ENCODE results near the gene SH3PXD2A. TPM values are rescaled to one million over a fixed set of nuclear protein-coding genes. Genes with fewer than 3 reads are reported as not detected.

The SH3PXD2A gene
- total RNA-seq, 1 experiment from 2014 or later: 54.9 TPM

DNA sequence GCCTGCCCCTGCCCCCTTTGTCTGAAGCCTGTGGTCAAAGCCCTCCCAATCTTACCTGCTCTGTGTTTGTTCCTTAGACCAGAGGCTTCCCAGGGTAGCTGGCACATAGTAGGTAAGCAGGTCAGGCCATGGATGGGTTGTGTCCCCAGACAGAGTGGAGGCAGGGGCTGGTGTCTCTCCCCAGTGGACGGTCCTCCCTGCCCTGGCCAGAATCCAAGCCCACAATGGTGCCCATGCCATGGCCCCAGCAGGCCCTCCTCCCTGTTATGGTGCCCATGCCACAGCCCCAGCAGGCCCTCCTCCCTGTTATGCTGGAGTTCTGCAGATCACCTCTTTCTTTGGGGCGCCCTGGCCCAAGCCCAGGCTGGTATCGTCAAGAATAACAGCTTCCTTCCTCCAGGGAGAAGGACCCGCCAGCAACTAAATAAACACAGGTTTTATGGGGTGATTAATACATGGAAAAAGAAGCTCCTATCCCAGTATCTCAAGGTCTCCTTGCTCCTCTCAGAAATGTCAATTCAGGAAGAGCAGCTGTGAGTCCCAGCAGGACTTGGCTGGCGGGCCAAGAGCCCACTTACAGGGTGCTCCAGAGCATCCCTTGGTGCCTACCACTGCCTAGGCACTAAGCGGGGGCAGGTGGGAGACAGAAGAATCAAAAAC is 279.8 kb downstream of the SH3PXD2A start:
- BruUV-seq (replicated peaks): no TSS peak
- Histone ChIP-seq H3K4me1 (ENCODE audit: insufficient read depth, low read length, poor library complexity, severe bottlenecking) (no peaks in the 10 kb centered on the region), H3K9me3 (ENCODE audit: low read depth, low read length, poor library complexity, severe bottlenecking) (no peaks in the 10 kb centered on the region), H3K27ac (ENCODE audit: low read depth, low read length, poor library complexity, severe bottlenecking) (no peak overlapping the region), H3K36me3 (ENCODE audit: insufficient read depth, low read length, poor library complexity, severe bottlenecking) (no peaks in the 10 kb centered on the region), H3K4me3 (ENCODE audit: low read depth, low read length, poor library complexity, severe bottlenecking) (no peak overlapping the region), H3K27me3 (replicated peaks; ENCODE audit: insufficient read depth, low read depth, low read length, poor library complexity) (no peaks in the 10 kb centered on the region)
- DNase-seq (ENCODE audit: low spot score): no peak
- POLR2A ChIA-PET (ENCODE audit: low non-redundant PET): no interaction called here
- TF ChIP-seq, protein P1, sequence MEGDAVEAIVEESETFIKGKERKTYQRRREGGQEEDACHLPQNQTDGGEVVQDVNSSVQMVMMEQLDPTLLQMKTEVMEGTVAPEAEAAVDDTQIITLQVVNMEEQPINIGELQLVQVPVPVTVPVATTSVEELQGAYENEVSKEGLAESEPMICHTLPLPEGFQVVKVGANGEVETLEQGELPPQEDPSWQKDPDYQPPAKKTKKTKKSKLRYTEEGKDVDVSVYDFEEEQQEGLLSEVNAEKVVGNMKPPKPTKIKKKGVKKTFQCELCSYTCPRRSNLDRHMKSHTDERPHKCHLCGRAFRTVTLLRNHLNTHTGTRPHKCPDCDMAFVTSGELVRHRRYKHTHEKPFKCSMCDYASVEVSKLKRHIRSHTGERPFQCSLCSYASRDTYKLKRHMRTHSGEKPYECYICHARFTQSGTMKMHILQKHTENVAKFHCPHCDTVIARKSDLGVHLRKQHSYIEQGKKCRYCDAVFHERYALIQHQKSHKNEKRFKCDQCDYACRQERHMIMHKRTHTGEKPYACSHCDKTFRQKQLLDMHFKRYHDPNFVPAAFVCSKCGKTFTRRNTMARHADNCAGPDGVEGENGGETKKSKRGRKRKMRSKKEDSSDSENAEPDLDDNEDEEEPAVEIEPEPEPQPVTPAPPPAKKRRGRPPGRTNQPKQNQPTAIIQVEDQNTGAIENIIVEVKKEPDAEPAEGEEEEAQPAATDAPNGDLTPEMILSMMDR (conservative IDR thresholded peaks at IDR 0.05; ENCODE audit: low read depth, low read length): no peak
- TF ChIP-seq EZH2 (IDR thresholded peaks at IDR 0.05; ENCODE audit: borderline replicate concordance, low read depth, low read length, poor library complexity, severe bottlenecking): no peak
- CTCF ChIA-PET: no interaction called here
- intact Hi-C loops (cut with micrococcal nuclease; ENCODE audit: unreplicated experiment): no loop called here

DNA sequence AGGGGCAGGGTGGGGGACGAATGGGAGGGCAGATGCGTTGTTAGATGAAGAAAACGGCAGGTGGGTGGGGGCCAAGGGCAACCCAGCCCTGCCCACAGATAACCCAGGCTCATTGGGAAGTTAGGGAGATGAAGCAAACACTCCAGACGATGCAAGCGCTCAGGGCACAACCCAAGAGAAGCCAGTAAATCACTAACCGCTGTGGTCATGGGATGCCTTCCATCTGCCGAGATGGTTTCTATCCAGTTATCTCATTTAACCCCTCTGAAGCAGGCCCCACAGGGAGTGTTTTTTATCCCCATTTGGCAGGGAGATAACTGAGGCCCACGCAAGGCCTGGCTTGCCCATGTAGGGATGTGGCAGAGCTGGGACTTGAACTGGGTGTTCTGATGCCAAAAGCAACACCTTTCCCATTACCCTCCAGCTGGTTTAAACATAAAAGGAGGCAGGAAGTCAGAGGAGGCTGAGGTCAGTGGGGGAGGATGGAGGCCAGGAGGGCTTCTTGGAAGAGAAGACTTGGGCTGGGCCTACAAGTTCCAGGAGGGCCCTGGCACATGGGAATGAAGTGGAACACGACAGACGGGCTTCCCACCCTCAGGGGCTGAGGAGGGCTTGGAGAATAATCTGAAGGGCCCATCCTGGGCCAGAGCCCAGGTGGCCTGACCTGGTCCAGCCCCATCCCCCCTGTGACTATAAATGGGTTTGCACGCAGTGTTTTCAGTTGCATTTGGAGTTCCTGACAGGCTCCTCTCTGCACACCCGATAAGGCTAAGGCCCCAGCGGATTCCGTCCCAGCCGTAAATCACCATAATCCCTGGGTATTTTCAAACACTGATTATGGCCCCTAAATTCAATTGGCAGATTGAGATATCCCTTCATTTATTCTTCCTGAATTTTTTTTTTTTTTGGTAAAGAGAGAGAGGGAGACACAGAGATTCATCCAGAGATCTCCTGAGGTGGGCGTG is 281.0 kb downstream of the SH3PXD2A start:
- BruUV-seq (replicated peaks): no TSS peak
- H3K4me1 ChIP-seq (ENCODE audit: insufficient read depth, low read length, poor library complexity, severe bottlenecking): no peaks in the 10 kb centered on the region
- intact Hi-C loops (cut with micrococcal nuclease; ENCODE audit: unreplicated experiment): no loop called here
- H3K36me3 ChIP-seq (ENCODE audit: insufficient read depth, low read length, poor library complexity, severe bottlenecking): no peaks in the 10 kb centered on the region
- no peaks in the 10 kb centered on the region for H3K9me3 ChIP-seq (ENCODE audit: low read depth, low read length, poor library complexity, severe bottlenecking)
- POLR2A ChIA-PET (ENCODE audit: low non-redundant PET): no interaction called here
- CTCF ChIA-PET: no interaction called here
- H3K27ac ChIP-seq (ENCODE audit: low read depth, low read length, poor library complexity, severe bottlenecking): no peak overlapping the region
- no peak overlapping the region for H3K4me3 ChIP-seq (ENCODE audit: low read depth, low read length, poor library complexity, severe bottlenecking)
- H3K27me3 ChIP-seq (replicated peaks; ENCODE audit: insufficient read depth, low read depth, low read length, poor library complexity): no peaks in the 10 kb centered on the region
- no peak for DNase-seq (ENCODE audit: low spot score)
- TF ChIP-seq EZH2 (IDR thresholded peaks at IDR 0.05; ENCODE audit: borderline replicate concordance, low read depth, low read length, poor library complexity, severe bottlenecking): no peak
- TF ChIP-seq, protein P1 (conservative IDR thresholded peaks at IDR 0.05; ENCODE audit: low read depth, low read length): no peak

DNA sequence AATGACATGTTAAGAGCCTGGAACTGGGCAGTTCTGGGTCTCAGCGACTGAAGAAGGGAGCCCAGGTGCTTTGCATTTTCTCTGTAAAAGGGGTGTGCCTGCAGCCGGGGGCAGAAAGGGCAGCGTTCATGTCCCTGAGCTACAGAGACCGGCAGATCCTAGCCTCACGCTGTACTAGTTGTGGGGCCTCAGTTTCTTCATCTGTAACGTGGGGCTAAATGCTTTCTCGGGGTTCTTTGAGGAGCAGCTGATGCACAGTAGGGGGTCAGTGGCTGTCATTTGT is 282.2 kb downstream of the SH3PXD2A start:
- ChIA-PET POLR2A (ENCODE audit: low non-redundant PET) (no interaction called here), CTCF (no interaction called here)
- intact Hi-C loops (cut with micrococcal nuclease; ENCODE audit: unreplicated experiment): no loop called here
- no peaks in the 10 kb centered on the region for H3K4me1 ChIP-seq (ENCODE audit: insufficient read depth, low read length, poor library complexity, severe bottlenecking)
- TF ChIP-seq EZH2 (IDR thresholded peaks at IDR 0.05; ENCODE audit: borderline replicate concordance, low read depth, low read length, poor library complexity, severe bottlenecking): no peak
- TF ChIP-seq, protein P1 (conservative IDR thresholded peaks at IDR 0.05; ENCODE audit: low read depth, low read length): no peak
- H3K27me3 ChIP-seq (replicated peaks; ENCODE audit: insufficient read depth, low read depth, low read length, poor library complexity): no peaks in the 10 kb centered on the region
- no peak overlapping the region for H3K27ac ChIP-seq (ENCODE audit: low read depth, low read length, poor library complexity, severe bottlenecking)
- H3K9me3 ChIP-seq (ENCODE audit: low read depth, low read length, poor library complexity, severe bottlenecking): no peaks in the 10 kb centered on the region
- no TSS peak for BruUV-seq (replicated peaks)
- H3K36me3 ChIP-seq (ENCODE audit: insufficient read depth, low read length, poor library complexity, severe bottlenecking): no peaks in the 10 kb centered on the region
- DNase-seq (ENCODE audit: low spot score): no peak
- no peak overlapping the region for H3K4me3 ChIP-seq (ENCODE audit: low read depth, low read length, poor library complexity, severe bottlenecking)
